LNCaP clone FGC (cell line): Measurements from ENCODE around the gene NDUFS7.

Experiments used
- DNase-seq: peaks from one replicate; pipeline ENCODE4 v3.0.0-alpha.2; 2011; ENCODE audit warnings: low read depth
- H3K4me3 ChIP-seq: 2 replicates; pipeline ENCODE4 v1.5.1; 2011; ENCODE audit warnings: mild to moderate bottlenecking, low read depth, low read length, control low read depth
- CTCF ChIP-seq: IDR thresholded peaks from 2 replicates; pipeline ENCODE4 v1.5.1; 2012; ENCODE audit warnings: mild to moderate bottlenecking; ENCODE audit not compliant: control insufficient read depth, insufficient read depth; ENCODE audit errors: extremely low read depth

The NDUFS7 gene

GRCh38 chr19:1441677-1442438 is 58.2 kb downstream of the NDUFS7 start:
- H3K4me3 ChIP-seq = no peak overlapping the region

More at GRCh38 chr19:1441677-1442438, 58.2 kb downstream of the NDUFS7 start:
- no peak for TF ChIP-seq CTCF
- DNase-seq = no peak
